Activated CD4-positive, alpha-beta T cell treated with anti-CD3 and anti-CD28 coated beads, Interleukin-2, amount 50 U/mL, for 24 hours (primary cell): Measurements from ENCODE around the gene GLRX5.
"Not testable (repeated sequence)": the region's sequence is repeated elsewhere in the genome, so short reads cannot be mapped to it uniquely, and the experiment has no call there.

Source experiments
- DNase-seq, 2 donors: peaks; one replicate each; pipeline ENCODE4 v3.0.0-alpha.2; 2020; ENCODE audit warnings: low read depth in 1 of 2, low spot score in 1 of 2

GLRX5 gene

DNA sequence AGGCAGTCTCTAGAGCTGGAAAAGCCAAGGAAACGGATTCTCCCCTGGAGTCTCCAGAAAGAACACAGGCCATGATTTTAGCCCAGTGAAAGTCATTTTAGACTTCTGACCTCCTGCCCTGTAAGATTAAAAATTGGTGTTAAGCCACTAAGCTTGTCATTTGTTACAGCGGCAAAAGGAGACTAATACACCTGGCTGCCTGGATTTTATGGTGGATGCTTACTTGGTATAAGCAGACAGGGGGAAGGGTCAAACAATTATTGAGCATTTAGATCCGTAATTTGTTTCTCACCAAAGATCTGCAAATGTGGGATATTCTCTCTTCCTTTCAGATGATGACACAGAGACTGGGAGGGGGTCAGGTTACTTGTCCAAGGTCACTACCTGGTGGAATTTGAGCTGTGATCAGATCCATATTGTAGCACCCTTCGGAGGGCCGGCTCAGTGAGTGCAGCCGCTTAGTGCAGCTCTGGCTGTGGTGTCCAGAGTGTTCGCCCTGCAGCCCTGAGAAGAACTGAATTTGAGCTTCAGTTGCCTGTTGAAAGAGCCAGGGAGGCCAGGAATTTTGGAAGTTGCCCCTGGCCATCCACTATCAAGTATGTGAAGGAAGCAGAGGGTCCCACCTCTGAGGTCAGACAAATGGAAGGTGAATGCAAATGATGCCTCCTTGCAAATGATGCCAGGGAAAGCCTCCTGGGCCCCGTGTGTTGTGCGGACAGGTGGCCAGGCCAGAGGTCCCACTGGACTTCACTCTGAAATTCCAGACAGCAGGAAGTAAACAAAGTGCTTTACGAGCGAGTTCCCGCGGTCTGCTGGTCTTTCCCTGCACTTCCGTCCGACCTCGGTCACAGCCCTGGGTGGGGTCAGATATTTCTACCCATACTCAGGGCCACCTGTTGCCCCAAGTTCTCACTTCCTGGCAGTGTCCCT, 15.1 kb downstream of the GLRX5 start:
- no peak for DNase-seq

GRCh38 chr14:95551435-95551834, 16.6 kb downstream of the GLRX5 start:
- no peak for DNase-seq

GRCh38 chr14:95553141-95553540, 18.3 kb downstream of the GLRX5 start:
- DNase-seq: no peak

DNA sequence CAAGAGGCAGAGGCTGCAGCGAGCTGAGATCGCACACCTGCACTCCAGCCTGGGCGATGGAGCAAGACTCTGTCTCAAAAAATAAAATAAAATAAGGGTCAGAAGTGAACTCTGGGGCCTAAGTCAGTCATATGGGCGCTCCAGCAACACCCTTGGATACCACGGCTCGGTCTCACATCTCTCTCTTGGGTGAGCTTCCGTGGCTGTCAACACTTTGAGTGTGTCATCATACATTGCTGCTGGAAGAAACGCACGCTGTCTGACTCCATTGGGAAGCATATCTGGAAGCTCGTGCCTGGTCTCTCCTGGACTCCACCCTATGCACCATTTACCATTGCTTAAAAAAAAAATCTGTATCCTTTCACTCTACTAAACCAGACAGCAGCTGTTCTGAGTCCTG, 20.2 kb downstream of the GLRX5 start:
- DNase-seq: no peak

DNA sequence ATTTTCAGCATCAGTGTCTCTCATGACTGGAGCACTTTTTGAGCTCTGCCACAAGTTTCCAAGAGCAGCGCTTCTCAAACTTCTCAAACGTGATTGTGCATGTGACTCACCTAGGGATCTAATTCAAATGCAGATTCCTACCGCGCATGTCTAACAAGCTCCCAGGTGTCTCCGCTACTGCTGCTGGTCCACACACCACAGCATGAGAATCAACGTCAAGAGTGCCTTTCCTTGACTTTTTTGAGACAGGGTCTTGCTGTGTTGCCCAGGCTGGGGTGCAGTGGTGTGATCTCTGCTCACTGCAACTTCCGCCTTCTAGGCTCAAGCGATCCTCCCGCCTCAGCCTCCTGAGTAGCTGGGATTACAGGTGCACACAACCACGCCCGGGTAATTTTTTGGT, 22.4 kb downstream of the GLRX5 start:
- DNase-seq: no peak

DNA sequence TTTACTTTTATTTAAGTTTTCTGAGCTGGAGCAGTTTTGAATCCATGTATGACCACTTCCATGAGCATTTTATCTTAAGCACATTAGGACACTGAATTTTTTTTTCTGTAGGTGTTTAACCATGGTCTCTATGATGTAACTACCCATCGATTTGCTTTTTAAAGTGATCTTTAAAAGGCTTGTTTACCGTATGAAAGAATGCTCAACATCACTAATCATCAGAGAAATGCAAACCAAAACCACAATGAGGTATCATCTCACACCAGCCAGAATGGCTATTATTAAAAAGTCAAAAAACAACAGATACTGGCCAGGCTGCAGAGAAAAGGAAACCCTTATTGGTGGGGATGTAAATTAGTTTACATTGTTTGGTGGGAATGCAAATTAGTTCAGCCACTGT, 23.0 kb downstream of the GLRX5 start:
- no peak for DNase-seq

GRCh38 chr14:95559203-95559602, 24.4 kb downstream of the GLRX5 start:
- no peak for DNase-seq

DNA sequence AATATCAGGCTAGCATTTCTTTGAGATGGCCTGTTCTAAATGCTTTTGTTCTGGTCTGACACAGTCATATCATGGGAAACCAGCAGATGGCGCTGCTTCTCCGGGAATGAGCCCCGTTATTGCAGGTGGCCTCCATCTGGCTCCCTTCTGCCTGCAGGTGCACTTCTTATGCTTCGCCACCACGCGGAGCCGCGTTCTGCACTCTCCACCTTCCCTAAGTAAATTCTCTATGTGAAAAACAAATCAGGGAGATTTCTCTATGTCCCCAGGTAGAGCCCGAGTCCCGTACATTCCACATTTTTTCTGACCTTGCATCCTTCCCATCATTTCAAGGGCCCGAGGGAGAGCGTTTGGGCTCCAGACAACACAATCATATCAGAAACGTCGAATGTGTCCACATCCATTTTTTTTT, 26.2 kb downstream of the GLRX5 start:
- DNase-seq: peak; percentile 78 to 89

- DNase-seq: no peak
Observed at GRCh38 chr14:95562892-95563685, 28.2 kb downstream of the GLRX5 start.

GRCh38 chr14:95564060-95564459, 29.2 kb downstream of the GLRX5 start:
- no peak for DNase-seq

- no peak for DNase-seq
Observed at GRCh38 chr14:95569440-95569839, 34.6 kb downstream of the GLRX5 start.

DNA sequence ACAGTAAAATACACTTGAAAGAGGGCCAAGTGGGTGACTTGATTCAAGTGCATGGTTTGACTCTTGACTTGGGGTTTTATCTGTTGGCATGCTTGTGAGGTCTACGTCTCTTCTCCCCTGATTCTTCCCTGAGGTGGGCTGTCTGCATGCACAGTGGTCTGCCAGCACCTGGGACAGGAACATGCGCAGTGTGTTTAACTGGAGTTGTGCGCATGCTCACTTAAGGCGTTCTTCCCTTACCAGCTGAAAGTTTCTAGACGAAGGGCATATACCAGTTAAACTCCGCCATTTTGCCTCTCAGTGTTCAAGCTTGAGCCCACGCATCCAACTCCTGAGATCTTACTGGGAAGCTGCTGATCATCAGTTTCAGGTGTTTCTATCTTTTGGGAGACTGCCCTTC, 38.5 kb downstream of the GLRX5 start:
- no peak for DNase-seq

- DNase-seq: no peak
Observed at GRCh38 chr14:95575840-95576473, 41.1 kb downstream of the GLRX5 start.

GRCh38 chr14:95577067-95577800, 42.4 kb downstream of the GLRX5 start:
- DNase-seq: no peak

DNA sequence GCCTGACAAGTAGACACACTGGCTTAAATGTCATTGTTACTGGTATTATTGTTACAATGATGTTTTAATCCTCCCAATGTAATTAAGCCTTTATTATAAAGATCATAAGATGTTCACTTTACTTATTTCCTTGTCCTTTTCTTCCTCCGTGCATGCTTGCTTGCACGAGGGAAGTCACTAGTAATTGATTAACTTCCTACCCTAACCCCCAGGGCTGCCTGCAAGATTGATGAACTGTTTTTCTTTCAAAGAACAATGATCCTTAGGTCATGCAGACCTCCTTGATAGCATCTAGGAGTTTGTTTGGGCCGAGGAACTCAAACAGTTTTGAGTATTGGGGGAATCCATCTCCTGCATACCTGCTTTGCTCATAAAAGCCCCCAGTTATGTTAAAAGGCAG, 43.0 kb downstream of the GLRX5 start:
- no peak for DNase-seq

GRCh38 chr14:95583836-95584617, 49.2 kb downstream of the GLRX5 start:
- not testable (repeated sequence) for DNase-seq

DNA sequence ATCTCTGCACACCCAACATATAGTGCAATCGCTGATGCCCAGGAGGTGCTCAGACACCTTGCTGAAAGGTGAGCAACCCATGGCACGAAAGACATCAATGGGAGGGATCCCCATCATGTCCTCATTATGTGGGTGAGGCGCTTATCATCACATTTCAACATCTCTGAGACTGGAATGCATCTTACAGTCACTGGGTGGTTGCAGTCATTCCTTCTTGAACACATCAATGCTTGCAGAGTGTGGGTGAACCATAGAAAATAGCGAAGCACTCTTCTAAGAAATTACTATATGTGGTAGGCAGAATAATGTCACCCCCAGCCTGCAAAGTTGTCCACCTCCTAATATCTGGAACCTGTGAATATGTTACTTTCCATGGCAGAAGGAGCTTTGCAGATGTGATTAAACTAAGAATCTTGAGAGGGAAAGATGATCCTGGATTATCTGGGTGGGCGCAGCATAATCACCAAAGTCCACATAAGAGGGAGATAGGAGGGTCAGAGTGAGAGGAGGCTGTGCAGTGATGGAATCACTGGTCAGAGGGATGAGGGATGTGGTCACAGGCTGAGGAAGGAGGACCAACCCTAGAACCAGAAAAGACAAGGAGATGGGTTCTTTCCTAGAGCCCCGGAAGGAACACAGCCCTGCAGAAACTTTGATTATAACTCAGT, 51.2 kb downstream of the GLRX5 start:
- no peak for DNase-seq

DNA sequence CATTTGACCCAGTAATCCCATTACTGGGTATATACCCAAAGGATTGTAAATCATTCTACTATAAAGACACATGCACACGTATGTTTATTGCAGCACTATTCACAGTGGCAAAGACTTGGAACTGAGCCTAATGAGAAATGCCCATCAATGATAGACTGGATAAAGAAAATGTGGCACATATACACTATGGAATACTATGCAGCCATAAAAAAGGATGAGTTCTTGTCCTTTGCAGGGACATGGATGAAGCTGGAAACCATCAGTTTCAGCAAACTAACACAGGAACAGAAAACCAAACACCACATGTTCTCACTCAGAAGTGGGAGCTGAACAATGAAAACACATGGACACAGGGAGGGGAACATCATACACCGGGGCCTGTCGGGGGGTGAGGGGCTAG, 56.3 kb downstream of the GLRX5 start:
- DNase-seq: not testable (repeated sequence)
